MCF 10A (cell line): ENCODE measurements around the gene C17orf113. TPM values are rescaled to one million over a fixed set of nuclear protein-coding genes. Genes with fewer than 3 reads are reported as not detected.

Experiments used
- BruUV-seq: library from RNA; stranded (reverse); fragments of 400-500 nt; replicated peaks from 2 replicates; lab custom pipeline; 2021; lab: Mats Ljungman, UMichigan
- CTCF ChIA-PET: fragments of 300-600 bp; sonication (Branson Sonifier 250); formaldehyde crosslinking; extraction: SDS; loops from one replicate; lab custom pipeline; 2021; ENCODE audit warnings: antibody characterized with exemption, inconsistent platforms; lab: Yijun Ruan, JAX
- POLR2A ChIA-PET: fragments of 300-600, 350-650 bp; sonication (Branson Sonifier 250); formaldehyde crosslinking; extraction: SDS; loops from one replicate; lab custom pipeline; 2020; ENCODE audit warnings: antibody characterized with exemption, inconsistent platforms; lab: Yijun Ruan, JAX
- DNase-seq: peaks from one replicate; pipeline ENCODE4 v3.0.0-alpha.2; 2018; ENCODE audit not compliant: unreplicated experiment
- H3K27ac Mint-ChIP-seq: one replicate; pipeline ENCODE4 v1.8.0; 2022; ENCODE audit warnings: mild to moderate bottlenecking, low read depth, mixed read lengths; ENCODE audit not compliant: unreplicated experiment
- H3K27me3 Mint-ChIP-seq: one replicate; pipeline ENCODE4 v1.8.0; 2022; ENCODE audit warnings: mixed read lengths; ENCODE audit not compliant: insufficient read depth, unreplicated experiment
- H3K36me3 Mint-ChIP-seq: one replicate; pipeline ENCODE4 v1.8.0; 2022; ENCODE audit warnings: mild to moderate bottlenecking, moderate library complexity, mixed read lengths; ENCODE audit not compliant: insufficient read depth, unreplicated experiment
- H3K4me1 Mint-ChIP-seq: one replicate; pipeline ENCODE4 v1.8.0; 2022; ENCODE audit warnings: mixed read lengths; ENCODE audit not compliant: insufficient read depth, unreplicated experiment
- H3K4me3 Mint-ChIP-seq: one replicate; pipeline ENCODE4 v1.8.0; 2022; ENCODE audit warnings: mild to moderate bottlenecking, moderate library complexity, mixed read lengths; ENCODE audit not compliant: unreplicated experiment
- H3K9me3 Mint-ChIP-seq: one replicate; pipeline ENCODE4 v1.8.0; 2022; ENCODE audit warnings: mixed read lengths; ENCODE audit not compliant: unreplicated experiment
- intact Hi-C: fragments of 100-400 bp; cut with micrococcal nuclease; formaldehyde crosslinking; loops from 2 replicates; pipeline ENCODE4 v1.14.1; 2022
- total RNA-seq: library from RNA; stranded (reverse); gene quantifications from 2 replicates; pipeline ENCODE4 v1.2.3, GENCODE V29; 2022
- TF ChIP-seq, protein P1 (sequence below): fragments of 200-600 bp; IDR thresholded peaks from one replicate; pipeline ENCODE4 v1.8.0; 2022; ENCODE audit warnings: antibody characterized with exemption, mild to moderate bottlenecking; ENCODE audit not compliant: unreplicated experiment

Gene C17orf113
- total RNA-seq, 1 experiment from 2014 or later, result 0.72 TPM

- Mint-ChIP-seq H3K27me3 (no peaks in the 10 kb centered on the region), H3K9me3 (no peaks in the 10 kb centered on the region), H3K36me3 (no peaks in the 10 kb centered on the region), H3K4me1 (peaks cover 6% of the 10 kb centered on the region), H3K27ac (no peak overlapping the region), H3K4me3 (no peak overlapping the region)
- BruUV-seq, result no TSS peak
- TF ChIP-seq, protein P1, sequence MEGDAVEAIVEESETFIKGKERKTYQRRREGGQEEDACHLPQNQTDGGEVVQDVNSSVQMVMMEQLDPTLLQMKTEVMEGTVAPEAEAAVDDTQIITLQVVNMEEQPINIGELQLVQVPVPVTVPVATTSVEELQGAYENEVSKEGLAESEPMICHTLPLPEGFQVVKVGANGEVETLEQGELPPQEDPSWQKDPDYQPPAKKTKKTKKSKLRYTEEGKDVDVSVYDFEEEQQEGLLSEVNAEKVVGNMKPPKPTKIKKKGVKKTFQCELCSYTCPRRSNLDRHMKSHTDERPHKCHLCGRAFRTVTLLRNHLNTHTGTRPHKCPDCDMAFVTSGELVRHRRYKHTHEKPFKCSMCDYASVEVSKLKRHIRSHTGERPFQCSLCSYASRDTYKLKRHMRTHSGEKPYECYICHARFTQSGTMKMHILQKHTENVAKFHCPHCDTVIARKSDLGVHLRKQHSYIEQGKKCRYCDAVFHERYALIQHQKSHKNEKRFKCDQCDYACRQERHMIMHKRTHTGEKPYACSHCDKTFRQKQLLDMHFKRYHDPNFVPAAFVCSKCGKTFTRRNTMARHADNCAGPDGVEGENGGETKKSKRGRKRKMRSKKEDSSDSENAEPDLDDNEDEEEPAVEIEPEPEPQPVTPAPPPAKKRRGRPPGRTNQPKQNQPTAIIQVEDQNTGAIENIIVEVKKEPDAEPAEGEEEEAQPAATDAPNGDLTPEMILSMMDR, result no peak
- intact Hi-C loops, result no loop called here
- CTCF ChIA-PET, result interaction anchor here (1.5 kb wide), 1 partner anchor 11 kb away, joined by 10 read pairs; no protein-coding TSS in a partner anchor
- DNase-seq, result no peak
- POLR2A ChIA-PET, result no interaction called here
Measured at GRCh38 chr17:42077755-42078154, 27.4 kb upstream of the C17orf113 start.

DNA sequence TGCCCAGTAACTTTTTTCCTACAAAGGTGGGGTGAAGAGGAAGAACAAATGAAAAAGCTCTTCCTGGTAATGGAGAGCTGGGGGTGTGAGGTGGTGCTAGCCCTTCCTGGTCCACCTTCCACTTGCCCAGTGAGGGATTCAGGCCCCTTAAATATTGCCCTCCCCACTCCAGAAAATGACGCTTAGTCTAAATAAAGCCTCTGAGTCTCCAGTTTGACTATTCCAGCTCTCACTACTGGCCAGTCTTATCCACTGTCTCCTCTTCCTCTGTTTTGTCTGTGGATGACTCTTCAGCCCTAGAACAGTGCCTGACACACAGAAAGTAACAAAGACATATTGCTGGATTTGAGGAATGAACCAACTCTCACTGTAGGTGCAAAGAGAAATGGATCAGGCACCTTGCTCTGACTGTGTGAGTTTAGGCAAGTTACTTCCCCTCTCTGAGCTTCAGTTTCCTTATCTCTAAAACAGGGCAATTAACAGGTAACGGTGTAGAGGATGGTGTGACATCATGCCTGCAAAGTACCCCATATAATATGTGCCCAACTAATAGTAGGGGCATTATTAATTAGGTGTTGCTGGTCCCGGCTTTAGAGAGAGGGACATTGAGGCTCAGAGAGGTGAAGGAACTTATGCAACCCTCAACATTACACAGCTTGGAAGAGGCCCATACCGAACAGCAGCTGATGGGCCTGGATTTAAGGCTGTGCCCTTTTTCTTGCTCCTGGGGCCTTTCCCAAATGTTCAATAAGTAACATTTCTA lies 26.6 kb upstream of the C17orf113 start:
- Mint-ChIP-seq H3K4me3 (no peak overlapping the region), H3K27me3 (no peaks in the 10 kb centered on the region), H3K4me1 (peaks cover under 1% of the 10 kb centered on the region), H3K27ac (no peak overlapping the region), H3K9me3 (no peaks in the 10 kb centered on the region), H3K36me3 (no peaks in the 10 kb centered on the region)
- POLR2A ChIA-PET, result no interaction called here
- intact Hi-C loops, result no loop called here
- TF ChIP-seq, protein P1, result no peak
- no TSS peak for BruUV-seq
- no peak for DNase-seq
- CTCF ChIA-PET, result interaction anchor here (0.7 to 1.5 kb wide), 3 partner anchors 10 to 528 kb away, joined by 3 to 10 read pairs (median 4); no protein-coding TSS in a partner anchor

DNA sequence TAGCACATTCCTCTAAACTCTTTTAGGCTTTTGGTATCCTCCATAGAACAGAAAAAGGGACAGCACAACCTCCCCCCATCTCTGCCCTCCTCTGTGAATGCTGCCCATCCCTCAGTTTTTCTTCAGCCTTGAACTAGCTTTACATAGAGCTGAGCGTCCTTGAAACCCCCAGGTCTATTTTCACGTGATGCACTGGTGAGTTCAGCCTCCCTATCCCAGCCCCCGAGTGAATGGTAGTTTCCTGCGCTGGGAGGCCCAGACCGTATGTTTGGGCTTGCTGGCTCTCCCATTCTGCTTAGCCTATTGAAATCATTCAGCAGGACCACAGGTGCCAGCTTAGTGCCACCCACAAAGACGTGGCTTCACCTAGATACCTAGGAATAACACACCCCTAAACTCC lies 25.4 kb upstream of the C17orf113 start:
- no TSS peak for BruUV-seq
- intact Hi-C loops, result no loop called here
- no peak overlapping the region for H3K4me3 Mint-ChIP-seq
- ChIA-PET CTCF (no interaction called here), POLR2A (no interaction called here)
- no peaks in the 10 kb centered on the region for H3K36me3 Mint-ChIP-seq
- H3K9me3 Mint-ChIP-seq, result no peaks in the 10 kb centered on the region
- no peaks in the 10 kb centered on the region for H3K4me1 Mint-ChIP-seq
- H3K27ac Mint-ChIP-seq, result no peak overlapping the region
- DNase-seq, result no peak
- peaks cover 10% of the 10 kb centered on the region for H3K27me3 Mint-ChIP-seq
- TF ChIP-seq, protein P1, result no peak

GRCh38 chr17:42072323-42073187 lies 22.2 kb upstream of the C17orf113 start:
- no peak overlapping the region for H3K27ac Mint-ChIP-seq
- TF ChIP-seq, protein P1, result no peak
- DNase-seq, result no peak
- BruUV-seq, result no TSS peak
- H3K4me3 Mint-ChIP-seq, result no peak overlapping the region
- ChIA-PET CTCF (no interaction called here), POLR2A (no interaction called here)
- H3K4me1 Mint-ChIP-seq, result no peaks in the 10 kb centered on the region
- H3K9me3 Mint-ChIP-seq, result no peaks in the 10 kb centered on the region
- intact Hi-C loops, result no loop called here
- peaks cover 12% of the 10 kb centered on the region for H3K27me3 Mint-ChIP-seq
- H3K36me3 Mint-ChIP-seq, result no peaks in the 10 kb centered on the region
